ENCODE data around the gene EPS8L2.
"Not testable (repeated sequence)": the region's sequence is repeated elsewhere in the genome, so short reads cannot be mapped to it uniquely, and the experiment has no call there.

EPS8L2 gene

DNA sequence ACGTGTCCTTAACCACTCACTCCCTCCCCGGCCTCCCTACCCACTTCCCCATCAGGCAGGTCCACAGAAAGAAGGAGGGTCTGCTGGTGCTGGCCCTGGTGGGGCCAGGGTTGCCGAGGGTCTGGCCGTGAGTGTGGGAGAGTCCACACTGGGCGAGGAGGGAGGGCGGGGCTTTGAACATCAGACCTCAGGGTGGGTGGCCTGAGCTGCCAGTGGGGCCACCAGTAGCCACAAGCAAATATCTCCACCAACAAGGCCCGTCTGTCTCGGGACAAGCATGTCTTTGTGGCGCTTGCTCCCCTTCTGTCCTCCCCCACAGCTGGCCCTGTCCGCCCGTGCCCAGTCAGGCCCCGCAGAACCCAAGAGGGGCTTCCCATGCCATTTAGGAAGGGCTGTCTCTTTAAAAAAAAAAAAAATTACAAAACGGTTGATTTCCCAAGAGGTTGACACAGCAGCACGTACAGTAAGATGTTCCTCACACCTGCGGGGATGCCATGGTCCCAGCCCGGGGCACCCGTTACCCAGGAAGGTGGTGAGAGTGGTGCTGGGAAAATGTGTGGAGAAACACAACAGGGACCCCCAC lies 23.6 kb downstream of the EPS8L2 start (continued):
- TF ChIP-seq ZBTB20 (tag by site-specific recombination; IDR thresholded peaks at IDR 0.05) (no peak), GLIS1 (tag by site-specific recombination; IDR thresholded peaks at IDR 0.05) (no peak)

- ChIA-PET POLR2A (no interaction called here), CTCF (interaction anchor here (0.6 kb wide), 1 partner anchor 371 kb away, joined by 3 read pairs; no protein-coding TSS in a partner anchor)
- no peak overlapping the region for H3K4me3 ChIP-seq (ENCODE audit: low read depth, low read length)
Observed at GRCh38 chr11:733072-733471, 27.0 kb downstream of the EPS8L2 start.

DNA sequence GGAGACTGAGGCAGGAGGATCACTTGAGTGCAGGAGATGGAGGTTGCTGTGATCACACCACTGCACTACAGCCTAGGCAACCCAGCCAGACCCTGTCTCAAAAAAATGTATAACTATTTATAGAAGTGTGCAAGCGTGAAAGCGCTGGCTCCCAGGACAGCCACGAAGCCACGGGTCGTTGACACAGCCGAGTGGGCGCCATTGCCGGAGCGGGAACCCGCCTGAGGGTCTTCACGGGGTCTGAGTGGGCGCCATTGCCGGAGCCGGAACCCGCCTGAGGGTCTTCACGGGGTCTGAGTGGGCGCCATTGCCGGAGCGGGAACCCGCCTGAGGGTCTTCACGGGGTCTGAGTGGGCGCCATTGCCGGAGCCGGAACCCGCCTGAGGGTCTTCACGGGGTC lies 28.5 kb downstream of the EPS8L2 start:
- H3K27ac ChIP-seq (ENCODE audit: extremely low read depth, low read depth, low read length); H3K4me1 ChIP-seq (ENCODE audit: control insufficient read depth, insufficient read depth, low read length); POLR2A ChIA-PET; H3K9me3 ChIP-seq (ENCODE audit: control insufficient read depth, insufficient read depth, low read depth, low read length); CTCF ChIA-PET; H3K36me3 ChIP-seq (ENCODE audit: control insufficient read depth in 2 of 2, insufficient read depth in 1 of 2, low read length in 2 of 2); H3K4me3 ChIP-seq (ENCODE audit: low read depth, low read length): not testable (repeated sequence)

More at GRCh38 chr11:733072-733471, 27.0 kb downstream of the EPS8L2 start:
- TF ChIP-seq ZNF585B (tag by site-specific recombination; IDR thresholded peaks at IDR 0.05) (no peak), ZBTB48 (tag by site-specific recombination; IDR thresholded peaks at IDR 0.05) (no peak), SP2 (tag by site-specific recombination; IDR thresholded peaks at IDR 0.05) (no peak), ZNF23 (tag by site-specific recombination; IDR thresholded peaks at IDR 0.05; ENCODE audit: borderline replicate concordance) (no peak), ZNF623 (tag by site-specific recombination; IDR thresholded peaks at IDR 0.05) (no peak), ZNF529 (tag by site-specific recombination; IDR thresholded peaks at IDR 0.05; ENCODE audit: insufficient replicate concordance) (no peak), ZNF777 (tag by site-specific recombination; IDR thresholded peaks at IDR 0.05; ENCODE audit: borderline replicate concordance) (no peak), ZNF132 (tag by site-specific recombination; IDR thresholded peaks at IDR 0.05; ENCODE audit: borderline replicate concordance) (no peak), ZNF398 (tag by site-specific recombination; IDR thresholded peaks at IDR 0.05) (no peak), ZBTB11 (tag by site-specific recombination; conservative IDR thresholded peaks at IDR 0.05; ENCODE audit: low read depth) (no peak), ZNF488 (tag by site-specific recombination; IDR thresholded peaks at IDR 0.05) (no peak), YY1 (tag by site-specific recombination; IDR thresholded peaks at IDR 0.05) (no peak)
- H3K9me3 ChIP-seq (ENCODE audit: control insufficient read depth, insufficient read depth, low read depth, low read length): no peaks in the 10 kb centered on the region
- H3K36me3 ChIP-seq (ENCODE audit: control insufficient read depth in 2 of 2, insufficient read depth in 1 of 2, low read length in 2 of 2): no peaks in the 10 kb centered on the region
- no peak overlapping the region for H3K27ac ChIP-seq (ENCODE audit: extremely low read depth, low read depth, low read length)
- H3K4me1 ChIP-seq (ENCODE audit: control insufficient read depth, insufficient read depth, low read length): no peaks in the 10 kb centered on the region

DNA sequence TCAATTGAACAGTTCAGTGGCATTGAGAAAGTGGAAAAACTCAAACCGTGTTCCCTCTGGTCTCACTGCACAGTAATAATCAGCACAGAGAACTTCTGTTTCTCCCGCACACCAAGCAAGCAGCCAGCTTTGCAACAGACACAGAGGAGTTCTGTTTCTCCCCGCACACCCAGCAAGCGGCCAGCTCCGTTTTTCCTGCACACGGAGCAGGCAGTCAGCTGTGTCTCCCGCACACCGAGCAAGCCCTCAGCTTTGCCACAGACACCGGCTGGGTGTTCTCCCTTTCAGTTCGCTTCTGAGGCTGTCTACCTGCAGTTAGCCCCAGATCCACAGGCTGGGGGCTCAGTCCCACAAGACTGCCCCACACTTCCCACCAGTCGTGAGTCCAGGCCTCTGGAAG lies 31.3 kb downstream of the EPS8L2 start:
- POLR2A ChIA-PET: no interaction called here
- CTCF ChIA-PET: interaction anchor here (0.7 kb wide), 2 partner anchors 9 to 181 kb away, joined by 3 read pairs; no protein-coding TSS in a partner anchor
- no peaks in the 10 kb centered on the region for H3K36me3 ChIP-seq (ENCODE audit: control insufficient read depth in 2 of 2, insufficient read depth in 1 of 2, low read length in 2 of 2)
- H3K9me3 ChIP-seq (ENCODE audit: control insufficient read depth, insufficient read depth, low read depth, low read length): no peaks in the 10 kb centered on the region
- no peaks in the 10 kb centered on the region for H3K4me1 ChIP-seq (ENCODE audit: control insufficient read depth, insufficient read depth, low read length)
- no peak overlapping the region for H3K4me3 ChIP-seq (ENCODE audit: low read depth, low read length)
- no peak overlapping the region for H3K27ac ChIP-seq (ENCODE audit: extremely low read depth, low read depth, low read length)
- no peak for TF ChIP-seq ZNF132 (tag by site-specific recombination; IDR thresholded peaks at IDR 0.05; ENCODE audit: borderline replicate concordance)
- TF ChIP-seq ZNF214 (tag by site-specific recombination; IDR thresholded peaks at IDR 0.05; ENCODE audit: borderline replicate concordance): no peak
- TF ChIP-seq, protein P1, sequence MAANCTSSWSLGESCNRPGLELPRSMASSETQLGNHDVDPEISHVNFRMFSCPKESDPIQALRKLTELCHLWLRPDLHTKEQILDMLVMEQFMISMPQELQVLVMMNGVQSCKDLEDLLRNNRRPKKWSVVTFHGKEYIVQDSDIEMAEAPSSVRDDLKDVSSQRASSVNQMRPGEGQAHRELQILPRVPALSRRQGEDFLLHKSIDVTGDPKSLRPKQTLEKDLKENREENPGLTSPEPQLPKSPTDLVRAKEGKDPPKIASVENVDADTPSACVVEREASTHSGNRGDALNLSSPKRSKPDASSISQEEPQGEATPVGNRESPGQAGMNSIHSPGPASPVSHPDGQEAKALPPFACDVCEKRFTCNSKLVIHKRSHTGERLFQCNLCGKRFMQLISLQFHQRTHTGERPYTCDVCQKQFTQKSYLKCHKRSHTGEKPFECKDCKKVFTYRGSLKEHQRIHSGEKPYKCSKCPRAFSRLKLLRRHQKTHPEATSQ (tag by site-specific recombination; IDR thresholded peaks at IDR 0.05): no peak
- no peak for TF ChIP-seq REPIN1 (tag by site-specific recombination; IDR thresholded peaks at IDR 0.05; ENCODE audit: low read depth)
- TF ChIP-seq ZNF274 (IDR thresholded peaks at IDR 0.05; ENCODE audit: low read length): no peak
- TF ChIP-seq ZNF274 (tag by site-specific recombination; IDR thresholded peaks at IDR 0.05; ENCODE audit: borderline replicate concordance): no peak
